Neural cell (in vitro differentiated cells): Measurements from ENCODE around the gene WDSUB1. TPM values are rescaled to one million over a fixed set of nuclear protein-coding genes. Genes with fewer than 3 reads are reported as not detected.

ENCODE experiments used
- H2AFZ ChIP-seq: fragments of 200-600, 300-800 bp; sonication (generic), shearing (Covaris generic); 2 replicates; pipeline ENCODE4 v1.6.0; 2014; ENCODE audit warnings: low read depth, mild to moderate bottlenecking, antibody characterized with exemption, low read length, moderate library complexity
- H3F3A ChIP-seq: fragments of 200-600 bp; shearing (Covaris generic); 2 replicates; pipeline ENCODE4 v1.6.1; 2016; ENCODE audit warnings: mild to moderate bottlenecking, moderate library complexity, mixed read lengths, antibody characterized with exemption, low read length; ENCODE audit not compliant: insufficient read depth, poor library complexity, severe bottlenecking
- H3K27ac ChIP-seq: fragments of 200-600, 300-800 bp; sonication (generic), shearing (Covaris generic); 2 replicates; pipeline ENCODE4 v1.5.1; 2014; ENCODE audit warnings: mild to moderate bottlenecking, low read length, moderate library complexity
- H3K27me3 ChIP-seq: fragments of 300-800, 200-600 bp; sonication (generic), shearing (Covaris generic); 2 replicates; pipeline ENCODE4 v1.6.0; 2014; ENCODE audit warnings: mild to moderate bottlenecking, low read depth, low read length, moderate library complexity; ENCODE audit not compliant: insufficient read depth
- H3K36me3 ChIP-seq: fragments of 300-800, 200-600 bp; sonication (generic), shearing (Covaris generic); 2 replicates; pipeline ENCODE4 v1.5.1; 2014; ENCODE audit warnings: mild to moderate bottlenecking, antibody characterized with exemption, low read length, moderate library complexity; ENCODE audit not compliant: insufficient read depth
- H3K4me2 ChIP-seq: fragments of 300-800, 200-600 bp; sonication (generic), shearing (Covaris generic); 2 replicates; pipeline ENCODE4 v1.6.0; 2014; ENCODE audit warnings: mild to moderate bottlenecking, low read length
- H3K4me3 ChIP-seq: fragments of 300-800, 200-600 bp; sonication (generic), shearing (Covaris generic); 2 replicates; pipeline ENCODE4 v1.5.1; 2014; ENCODE audit warnings: mild to moderate bottlenecking, low read length, moderate library complexity
- H3K79me2 ChIP-seq: fragments of 200-600 bp; shearing (Covaris generic); replicated peaks from 2 replicates; pipeline ENCODE4 v1.6.0; 2014; ENCODE audit warnings: mild to moderate bottlenecking, low read length, moderate library complexity; ENCODE audit not compliant: insufficient read depth
- H3K9ac ChIP-seq: fragments of 300-800, 200-600 bp; sonication (generic), shearing (Covaris generic); 2 replicates; pipeline ENCODE4 v1.6.1; 2016; ENCODE audit warnings: mild to moderate bottlenecking, low read length, mixed read lengths
- H3K9me2 ChIP-seq: fragments of 200-600 bp; shearing (Covaris generic); 2 replicates; pipeline ENCODE4 v1.6.1; 2016; ENCODE audit warnings: mild to moderate bottlenecking, low read length, mixed read lengths; ENCODE audit not compliant: insufficient read depth
- H3K9me3 ChIP-seq: fragments of 200-600, 300-800 bp; sonication (generic), shearing (Covaris generic); 2 replicates; pipeline ENCODE4 v1.6.1; 2016; ENCODE audit warnings: mild to moderate bottlenecking, mixed run types, low read length, moderate library complexity, mixed read lengths
- H4K20me1 ChIP-seq: fragments of 200-600 bp; shearing (Covaris generic); 2 replicates; pipeline ENCODE4 v1.6.1; 2016; ENCODE audit warnings: mild to moderate bottlenecking, mixed run types; ENCODE audit not compliant: insufficient read depth
- EP300 ChIP-seq: fragments of 450-650 bp; conservative IDR thresholded peaks from 2 replicates; pipeline ENCODE4 v1.6.1; 2014; ENCODE audit warnings: antibody characterized with exemption, mild to moderate bottlenecking, moderate library complexity; ENCODE audit not compliant: poor library complexity, severe bottlenecking
- EZH2 ChIP-seq: fragments of 200-600, 300-800 bp; shearing (Covaris generic), sonication (generic); IDR thresholded peaks from 2 replicates; pipeline ENCODE4 v1.6.1; 2014; ENCODE audit warnings: antibody characterized with exemption, low read length, borderline replicate concordance, mild to moderate bottlenecking; ENCODE audit not compliant: insufficient read depth, poor library complexity, severe bottlenecking
- MXI1 ChIP-seq: fragments of 450-650 bp; conservative IDR thresholded peaks from 2 replicates; pipeline ENCODE4 v1.6.1; 2014; ENCODE audit warnings: antibody characterized with exemption, mild to moderate bottlenecking; ENCODE audit not compliant: poor library complexity, severe bottlenecking
- POLR2AphosphoS5 ChIP-seq: IDR thresholded peaks from 2 replicates; pipeline ENCODE4 v1.6.1; 2012
- RAD21 ChIP-seq: fragments of 450-650 bp; conservative IDR thresholded peaks from 2 replicates; pipeline ENCODE4 v1.6.1; 2014; ENCODE audit warnings: antibody characterized with exemption, mild to moderate bottlenecking, moderate library complexity
- SMC3 ChIP-seq: fragments of 450-650 bp; conservative IDR thresholded peaks from 2 replicates; pipeline ENCODE4 v1.6.1; 2014; ENCODE audit warnings: antibody characterized with exemption, mild to moderate bottlenecking, moderate library complexity; ENCODE audit not compliant: poor library complexity
- TAF1 ChIP-seq: IDR thresholded peaks from 2 replicates; pipeline ENCODE4 v1.6.1; 2012; ENCODE audit warnings: low read depth
- polyA plus RNA-seq: library from polyadenylated mRNA; depleted of rRNA; stranded (reverse); fragments of >200 nt; gene quantifications from 2 replicates; pipeline ENCODE4 v1.2.3, GENCODE V29; 2014
- TF ChIP-seq, protein P1 (sequence below): fragments of 450-650 bp; IDR thresholded peaks from 2 replicates; pipeline ENCODE4 v1.5.1; 2014; ENCODE audit warnings: antibody characterized with exemption, mild to moderate bottlenecking, moderate library complexity; ENCODE audit not compliant: poor library complexity, severe bottlenecking
- TF ChIP-seq, protein P2 (sequence below): IDR thresholded peaks from 2 replicates; pipeline ENCODE4 v1.6.1; 2012; ENCODE audit warnings: borderline replicate concordance

Gene WDSUB1
- polyA plus RNA-seq, 1 donor from 2014 or later: 11.1 TPM

DNA sequence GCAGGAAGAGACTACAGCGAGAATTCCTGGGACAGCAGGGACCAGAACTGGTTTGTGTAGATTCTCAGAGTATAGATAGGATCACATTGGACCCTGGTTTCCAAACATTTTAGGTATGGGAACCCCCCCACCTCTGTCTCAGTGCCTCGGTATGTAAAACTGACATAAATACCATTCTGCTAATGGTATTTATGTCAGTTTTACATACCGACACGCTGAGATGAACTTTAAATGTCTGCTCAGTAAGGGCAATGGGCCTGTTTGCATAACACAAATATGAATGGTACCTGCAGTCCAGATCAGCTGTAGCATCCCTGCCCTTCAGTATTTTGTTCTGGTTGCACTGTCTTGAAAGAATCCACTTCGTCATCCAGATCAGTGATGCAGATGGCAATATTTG lies 73.2 kb downstream of the WDSUB1 start:
- H3K27ac ChIP-seq: no peak overlapping the region
- H2AFZ ChIP-seq: no peak overlapping the region
- H3K4me3 ChIP-seq: no peak overlapping the region
- no peaks in the 10 kb centered on the region for H3K79me2 ChIP-seq
- H3F3A ChIP-seq: no peaks in the 10 kb centered on the region
- TF ChIP-seq EP300: no peak
- TF ChIP-seq POLR2AphosphoS5: no peak
- no peak for TF ChIP-seq MXI1
- TF ChIP-seq TAF1: no peak
- TF ChIP-seq, protein P1, sequence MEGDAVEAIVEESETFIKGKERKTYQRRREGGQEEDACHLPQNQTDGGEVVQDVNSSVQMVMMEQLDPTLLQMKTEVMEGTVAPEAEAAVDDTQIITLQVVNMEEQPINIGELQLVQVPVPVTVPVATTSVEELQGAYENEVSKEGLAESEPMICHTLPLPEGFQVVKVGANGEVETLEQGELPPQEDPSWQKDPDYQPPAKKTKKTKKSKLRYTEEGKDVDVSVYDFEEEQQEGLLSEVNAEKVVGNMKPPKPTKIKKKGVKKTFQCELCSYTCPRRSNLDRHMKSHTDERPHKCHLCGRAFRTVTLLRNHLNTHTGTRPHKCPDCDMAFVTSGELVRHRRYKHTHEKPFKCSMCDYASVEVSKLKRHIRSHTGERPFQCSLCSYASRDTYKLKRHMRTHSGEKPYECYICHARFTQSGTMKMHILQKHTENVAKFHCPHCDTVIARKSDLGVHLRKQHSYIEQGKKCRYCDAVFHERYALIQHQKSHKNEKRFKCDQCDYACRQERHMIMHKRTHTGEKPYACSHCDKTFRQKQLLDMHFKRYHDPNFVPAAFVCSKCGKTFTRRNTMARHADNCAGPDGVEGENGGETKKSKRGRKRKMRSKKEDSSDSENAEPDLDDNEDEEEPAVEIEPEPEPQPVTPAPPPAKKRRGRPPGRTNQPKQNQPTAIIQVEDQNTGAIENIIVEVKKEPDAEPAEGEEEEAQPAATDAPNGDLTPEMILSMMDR: no peak
- TF ChIP-seq, protein P2, sequence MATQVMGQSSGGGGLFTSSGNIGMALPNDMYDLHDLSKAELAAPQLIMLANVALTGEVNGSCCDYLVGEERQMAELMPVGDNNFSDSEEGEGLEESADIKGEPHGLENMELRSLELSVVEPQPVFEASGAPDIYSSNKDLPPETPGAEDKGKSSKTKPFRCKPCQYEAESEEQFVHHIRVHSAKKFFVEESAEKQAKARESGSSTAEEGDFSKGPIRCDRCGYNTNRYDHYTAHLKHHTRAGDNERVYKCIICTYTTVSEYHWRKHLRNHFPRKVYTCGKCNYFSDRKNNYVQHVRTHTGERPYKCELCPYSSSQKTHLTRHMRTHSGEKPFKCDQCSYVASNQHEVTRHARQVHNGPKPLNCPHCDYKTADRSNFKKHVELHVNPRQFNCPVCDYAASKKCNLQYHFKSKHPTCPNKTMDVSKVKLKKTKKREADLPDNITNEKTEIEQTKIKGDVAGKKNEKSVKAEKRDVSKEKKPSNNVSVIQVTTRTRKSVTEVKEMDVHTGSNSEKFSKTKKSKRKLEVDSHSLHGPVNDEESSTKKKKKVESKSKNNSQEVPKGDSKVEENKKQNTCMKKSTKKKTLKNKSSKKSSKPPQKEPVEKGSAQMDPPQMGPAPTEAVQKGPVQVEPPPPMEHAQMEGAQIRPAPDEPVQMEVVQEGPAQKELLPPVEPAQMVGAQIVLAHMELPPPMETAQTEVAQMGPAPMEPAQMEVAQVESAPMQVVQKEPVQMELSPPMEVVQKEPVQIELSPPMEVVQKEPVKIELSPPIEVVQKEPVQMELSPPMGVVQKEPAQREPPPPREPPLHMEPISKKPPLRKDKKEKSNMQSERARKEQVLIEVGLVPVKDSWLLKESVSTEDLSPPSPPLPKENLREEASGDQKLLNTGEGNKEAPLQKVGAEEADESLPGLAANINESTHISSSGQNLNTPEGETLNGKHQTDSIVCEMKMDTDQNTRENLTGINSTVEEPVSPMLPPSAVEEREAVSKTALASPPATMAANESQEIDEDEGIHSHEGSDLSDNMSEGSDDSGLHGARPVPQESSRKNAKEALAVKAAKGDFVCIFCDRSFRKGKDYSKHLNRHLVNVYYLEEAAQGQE: no peak
- no peak for TF ChIP-seq RAD21
- TF ChIP-seq SMC3: no peak
- TF ChIP-seq EZH2: no peak
- H3K9me2 ChIP-seq: no peaks in the 10 kb centered on the region
- H3K9ac ChIP-seq: no peak overlapping the region
- no peaks in the 10 kb centered on the region for H4K20me1 ChIP-seq
- H3K4me2 ChIP-seq: no peak overlapping the region
- H3K27me3 ChIP-seq: no peaks in the 10 kb centered on the region
- H3K9me3 ChIP-seq: no peaks in the 10 kb centered on the region
- no peaks in the 10 kb centered on the region for H3K36me3 ChIP-seq

DNA sequence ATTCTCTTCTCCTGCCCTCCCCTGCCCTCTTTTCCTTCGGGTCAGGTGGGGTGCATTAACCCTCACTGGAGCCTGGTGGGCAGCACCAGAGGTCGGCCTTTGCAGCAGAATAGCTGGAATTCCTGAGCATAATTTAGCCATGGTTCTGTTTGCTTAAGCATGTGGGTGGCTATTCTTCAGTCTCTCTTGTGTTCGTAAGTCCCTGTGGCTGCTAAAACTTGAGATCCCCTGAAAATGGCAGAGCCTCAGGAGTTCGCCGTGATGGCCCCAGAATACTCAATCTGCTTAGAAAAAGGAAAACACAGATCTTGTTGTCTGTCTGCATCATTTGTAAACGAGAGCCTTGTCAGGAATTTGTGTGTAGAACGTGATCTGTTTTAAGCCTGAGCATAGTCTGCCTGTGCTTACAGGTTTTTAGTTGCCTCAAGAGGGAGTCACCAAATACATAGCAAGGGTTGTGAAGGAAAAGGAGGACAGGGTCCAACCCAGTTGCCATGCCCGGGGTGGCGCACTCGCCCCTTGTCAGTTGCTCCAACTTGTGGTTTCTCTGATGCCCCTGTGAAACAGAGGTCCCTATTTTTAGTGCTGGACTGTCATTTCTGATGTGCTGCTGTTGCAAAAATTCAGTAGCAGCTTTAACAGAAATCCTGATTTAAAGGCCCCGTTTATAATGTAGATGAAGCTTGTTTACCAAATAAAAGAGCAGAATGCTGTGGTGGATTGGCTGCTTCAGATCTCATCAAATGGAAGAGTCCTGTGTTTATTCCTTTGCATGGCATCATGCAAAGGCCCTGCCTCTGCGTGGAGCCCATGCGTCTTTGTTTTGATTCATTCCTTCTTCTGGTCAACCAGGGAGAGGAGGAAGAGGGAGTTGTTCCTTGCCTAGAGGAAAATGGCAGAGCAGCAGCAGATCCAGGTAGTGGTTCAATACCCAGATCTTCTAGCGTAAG lies 74.8 kb downstream of the WDSUB1 start:
- Histone ChIP-seq H3K79me2 (no peaks in the 10 kb centered on the region), H3K9me2 (no peaks in the 10 kb centered on the region), H3K4me3 (no peak overlapping the region), H3K4me2 (no peak overlapping the region), H3K9me3 (no peaks in the 10 kb centered on the region), H4K20me1 (no peaks in the 10 kb centered on the region), H3F3A (no peaks in the 10 kb centered on the region), H3K27ac (no peak overlapping the region), H2AFZ (no peak overlapping the region), H3K27me3 (no peaks in the 10 kb centered on the region), H3K36me3 (no peaks in the 10 kb centered on the region), H3K9ac (no peak overlapping the region)
- TF ChIP-seq TAF1 (no peak), MXI1 (no peak), SMC3 (no peak), POLR2AphosphoS5 (no peak), EZH2 (no peak), EP300 (no peak), RAD21 (no peak)
- TF ChIP-seq, protein P2: no peak
- TF ChIP-seq, protein P1: no peak
